ENCODE results near the gene MAP3K5.

MAP3K5 gene

GRCh38 chr6:136749359-136749997 lies 42.8 kb downstream of the MAP3K5 start:
- DNase-seq = no peak

- no peak for DNase-seq
These were observed 44.8 kb downstream of the MAP3K5 start for GRCh38 chr6:136747507-136747906.

- no peak for DNase-seq
These were observed 47.0 kb downstream of the MAP3K5 start for GRCh38 chr6:136745300-136745699.

GRCh38 chr6:136744889-136745288 lies 47.4 kb downstream of the MAP3K5 start:
- DNase-seq = no peak

- DNase-seq = no peak
These were observed 50.2 kb downstream of the MAP3K5 start for GRCh38 chr6:136742125-136742524.

GRCh38 chr6:136740050-136740974 lies 52.0 kb downstream of the MAP3K5 start:
- DNase-seq = no peak

GRCh38 chr6:136739501-136739900 lies 52.8 kb downstream of the MAP3K5 start:
- no peak for DNase-seq

- no peak for DNase-seq
These were observed 53.2 kb downstream of the MAP3K5 start for GRCh38 chr6:136739071-136739470.

GRCh38 chr6:136738692-136739057 lies 53.6 kb downstream of the MAP3K5 start:
- DNase-seq = no peak

- no peak for DNase-seq
These were observed 54.2 kb downstream of the MAP3K5 start for GRCh38 chr6:136737871-136738691.

GRCh38 chr6:136737374-136737844 lies 54.9 kb downstream of the MAP3K5 start:
- no peak for DNase-seq

GRCh38 chr6:136736281-136736960 lies 55.9 kb downstream of the MAP3K5 start:
- DNase-seq = no peak

- no peak for DNase-seq
These were observed 57.3 kb downstream of the MAP3K5 start for GRCh38 chr6:136734977-136735376.

GRCh38 chr6:136732889-136733288 lies 59.4 kb downstream of the MAP3K5 start:
- no peak for DNase-seq

GRCh38 chr6:136729832-136730231 lies 62.4 kb downstream of the MAP3K5 start:
- DNase-seq = no peak

- no peak for DNase-seq
These were observed 63.2 kb downstream of the MAP3K5 start for GRCh38 chr6:136728976-136729515.

GRCh38 chr6:136728033-136728939 lies 64.0 kb downstream of the MAP3K5 start:
- no peak for DNase-seq

- no peak for DNase-seq
These were observed 65.3 kb downstream of the MAP3K5 start for GRCh38 chr6:136726837-136727557.

- DNase-seq = no peak
These were observed 67.2 kb downstream of the MAP3K5 start for GRCh38 chr6:136725124-136725523.

GRCh38 chr6:136723780-136724179 lies 68.5 kb downstream of the MAP3K5 start:
- no peak for DNase-seq

- no peak for DNase-seq
These were observed 70.8 kb downstream of the MAP3K5 start for GRCh38 chr6:136721467-136721866.
